T-helper 17 cell (primary cell): ENCODE measurements around the gene ZGLP1. TPM values are rescaled to one million over a fixed set of nuclear protein-coding genes. Genes with fewer than 3 reads are reported as not detected.

Source experiments
- ATAC-seq: fragments of 150-1000 bp; cut with Tn5 transposase; 2 replicates; pipeline ENCODE4 v1.10.0; 2021; ENCODE audit warnings: mild to moderate bottlenecking, moderate library complexity
- DNase-seq, 3 donors: peaks; one replicate each; pipeline versions ENCODE4 v3.0.0 to v3.0.0-alpha.2; 2020 to 2021
- H3K9me3 ChIP-seq: one replicate; pipeline ENCODE4 v1.7.0; 2013; ENCODE audit warnings: low read length, mild to moderate bottlenecking; ENCODE audit not compliant: control insufficient read depth, poor library complexity, severe bottlenecking
- H3K27ac Mint-ChIP-seq: one replicate; pipeline ENCODE4 v1.8.0; 2022; ENCODE audit warnings: mild to moderate bottlenecking, moderate library complexity, mixed read lengths
- H3K27me3 Mint-ChIP-seq: one replicate; pipeline ENCODE4 v1.8.0; 2022; ENCODE audit warnings: mixed read lengths
- H3K36me3 Mint-ChIP-seq: one replicate; pipeline ENCODE4 v1.8.0; 2022; ENCODE audit warnings: low read depth, mixed read lengths
- H3K4me1 Mint-ChIP-seq: one replicate; pipeline ENCODE4 v1.8.0; 2022; ENCODE audit warnings: mild to moderate bottlenecking, mixed read lengths
- H3K4me3 Mint-ChIP-seq: one replicate; pipeline ENCODE4 v1.8.0; 2022; ENCODE audit warnings: mild to moderate bottlenecking, moderate library complexity, mixed read lengths
- total RNA-seq, 4 donors: library from RNA in 2 of 4; stranded (reverse) in 2 of 4; gene quantifications; one replicate each; pipeline ENCODE4 v1.2.3 and lab custom pipeline; 2022 to 2026

Gene ZGLP1
- total RNA-seq, 2 donors from 2014 or later, result 1.1 to 2.4 TPM

- no peak for ATAC-seq
- no peak overlapping the region for H3K27ac Mint-ChIP-seq
- H3K9me3 ChIP-seq, result no peaks in the 10 kb centered on the region
- H3K4me1 Mint-ChIP-seq, result peaks cover 17% of the 10 kb centered on the region
- peaks cover 16% of the 10 kb centered on the region for H3K36me3 Mint-ChIP-seq
- no peaks in the 10 kb centered on the region for H3K27me3 Mint-ChIP-seq
- no peak overlapping the region for H3K4me3 Mint-ChIP-seq
- DNase-seq, result no peak
These were observed 54.3 kb downstream of the ZGLP1 start for GRCh38 chr19:10255358-10255757.

Other genes with a start within 250 kb of the ZGLP1 start
- 10 to 100 TPM; 65.2 to 68.0 TPM for gene SHFL, start 223.5 kb downstream of the ZGLP1 start, total RNA-seq
- gene ANGPTL6, start 207.1 kb downstream of the ZGLP1 start, total RNA-seq, result 1 to 10 TPM in 1 of 2 donors, under 1 TPM in 1; 0.86 to 2.2 TPM
- 10 to 100 TPM; 79.8 to 87.8 TPM for gene PPAN, start 203.5 kb downstream of the ZGLP1 start, total RNA-seq
- 10 to 100 TPM; 46.6 to 50.8 TPM for gene P2RY11, start 198.1 kb downstream of the ZGLP1 start, total RNA-seq
- gene EIF3G, start 189.9 kb downstream of the ZGLP1 start, total RNA-seq, result 100 to 1,000 TPM; 312 to 322 TPM
- 100 to 1,000 TPM; 204 to 229 TPM for gene DNMT1, start 114.9 kb downstream of the ZGLP1 start, total RNA-seq
- 10 to 100 TPM; 14.2 to 18.1 TPM for gene S1PR2, start 78.5 kb downstream of the ZGLP1 start, total RNA-seq
- gene MRPL4, start 57.6 kb downstream of the ZGLP1 start, total RNA-seq, result 10 to 100 TPM; 33.8 to 44.2 TPM
- 10 to 100 TPM; 18.7 to 28.1 TPM for gene ICAM1, start 38.7 kb downstream of the ZGLP1 start, total RNA-seq
- gene ICAM4, start 22.9 kb downstream of the ZGLP1 start, total RNA-seq, result 1 to 10 TPM in 1 of 2 donors, under 1 TPM in 1; 0.94 to 1.6 TPM
- gene ICAM5, start 19.9 kb downstream of the ZGLP1 start, total RNA-seq, result under 1 TPM; 0.10 to 0.25 TPM
- 1 to 10 TPM; 3.3 to 5.9 TPM for gene FDX2, start 6.2 kb upstream of the ZGLP1 start, total RNA-seq
- gene RAVER1, start 23.7 kb upstream of the ZGLP1 start, total RNA-seq, result 10 to 100 TPM; 40.2 to 49.8 TPM
- 100 to 1,000 TPM; 227 to 251 TPM for gene ICAM3, start 29.8 kb upstream of the ZGLP1 start, total RNA-seq
- 100 to 1,000 TPM; 241 to 267 TPM for gene TYK2, start 70.8 kb upstream of the ZGLP1 start, total RNA-seq
- gene CDC37, start 93.7 kb upstream of the ZGLP1 start, total RNA-seq, result 100 to 1,000 TPM; 198 to 207 TPM
- 1 to 10 TPM; 5.7 to 9.5 TPM for gene PDE4A, start 110.7 kb upstream of the ZGLP1 start, total RNA-seq
- gene KEAP1, start 193.5 kb upstream of the ZGLP1 start, total RNA-seq, result 10 to 100 TPM; 13.7 to 27.3 TPM
- gene S1PR5, start 207.6 kb upstream of the ZGLP1 start, total RNA-seq, result 1 to 10 TPM in 1 of 2 donors, under 1 TPM in 1; 0.50 to 1.3 TPM
- gene ATG4D, start 234.1 kb upstream of the ZGLP1 start, total RNA-seq, result 10 to 100 TPM; 70.6 to 70.7 TPM